Endothelial cell (in vitro differentiated cells): ENCODE results near the gene TXLNG. TPM values are rescaled to one million over a fixed set of nuclear protein-coding genes. Genes with fewer than 3 reads are reported as not detected.

ENCODE experiments used
- DNase-seq: peaks from one replicate; pipeline ENCODE4 v3.0.0; 2021; ENCODE audit warnings: low spot score
- H3K27ac Mint-ChIP-seq: one replicate; pipeline ENCODE4 v1.8.0; 2021; ENCODE audit warnings: mixed read lengths, inconsistent platforms; ENCODE audit not compliant: unreplicated experiment
- H3K27me3 Mint-ChIP-seq: one replicate; pipeline ENCODE4 v1.8.0; 2021; ENCODE audit warnings: mild to moderate bottlenecking, moderate library complexity, mixed read lengths, inconsistent platforms; ENCODE audit not compliant: unreplicated experiment
- H3K36me3 Mint-ChIP-seq: one replicate; pipeline ENCODE4 v1.8.0; 2021; ENCODE audit warnings: mild to moderate bottlenecking, low read depth, mixed read lengths, inconsistent platforms; ENCODE audit not compliant: unreplicated experiment
- H3K4me1 Mint-ChIP-seq: one replicate; pipeline ENCODE4 v1.8.0; 2021; ENCODE audit warnings: mild to moderate bottlenecking, mixed read lengths, inconsistent platforms; ENCODE audit not compliant: unreplicated experiment
- H3K4me3 Mint-ChIP-seq: one replicate; pipeline ENCODE4 v1.8.0; 2021; ENCODE audit warnings: mild to moderate bottlenecking, mixed read lengths, inconsistent platforms; ENCODE audit not compliant: unreplicated experiment
- H3K9me3 Mint-ChIP-seq: one replicate; pipeline ENCODE4 v1.8.0; 2021; ENCODE audit warnings: mixed read lengths, inconsistent platforms; ENCODE audit not compliant: unreplicated experiment
- total RNA-seq: library from RNA; stranded (reverse); fragmentation: NEBNext Ultra II Directional; extraction: Animal tissue kit (Norgen Biotek cat#: 25700); gene quantifications from one replicate; pipeline ENCODE4 v1.2.1, GENCODE V29; 2021; ENCODE audit not compliant: unreplicated experiment
- TF ChIP-seq, protein P1 (sequence below): fragments of 200-600 bp; sonication (generic); IDR thresholded peaks from one replicate; pipeline ENCODE4 v1.5.0; 2021; ENCODE audit warnings: antibody characterized with exemption; ENCODE audit not compliant: unreplicated experiment

TXLNG gene
- total RNA-seq, 1 donor from 2014 or later, result 6.6 TPM

DNA sequence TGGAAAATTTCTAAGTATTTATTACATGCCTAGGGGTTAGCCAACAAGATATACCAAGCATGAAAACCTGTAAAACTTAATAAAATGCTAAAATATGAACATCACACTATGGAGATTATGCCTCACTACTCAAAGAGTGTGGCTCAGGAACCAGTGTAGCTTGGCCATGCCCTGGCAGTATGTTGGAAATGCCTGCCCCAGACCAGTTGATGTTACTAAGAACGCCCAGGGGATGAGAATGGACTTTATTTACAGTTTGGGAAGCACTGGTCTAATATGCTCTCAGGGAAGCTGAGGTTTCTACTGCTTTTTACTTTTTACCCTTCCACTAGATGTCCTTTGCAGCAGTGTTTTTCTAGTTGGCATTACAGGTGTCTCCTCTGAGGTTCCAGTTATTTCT, 23.7 kb upstream of the TXLNG start:
- H3K27me3 Mint-ChIP-seq, result no peaks in the 10 kb centered on the region
- TF ChIP-seq, protein P1, sequence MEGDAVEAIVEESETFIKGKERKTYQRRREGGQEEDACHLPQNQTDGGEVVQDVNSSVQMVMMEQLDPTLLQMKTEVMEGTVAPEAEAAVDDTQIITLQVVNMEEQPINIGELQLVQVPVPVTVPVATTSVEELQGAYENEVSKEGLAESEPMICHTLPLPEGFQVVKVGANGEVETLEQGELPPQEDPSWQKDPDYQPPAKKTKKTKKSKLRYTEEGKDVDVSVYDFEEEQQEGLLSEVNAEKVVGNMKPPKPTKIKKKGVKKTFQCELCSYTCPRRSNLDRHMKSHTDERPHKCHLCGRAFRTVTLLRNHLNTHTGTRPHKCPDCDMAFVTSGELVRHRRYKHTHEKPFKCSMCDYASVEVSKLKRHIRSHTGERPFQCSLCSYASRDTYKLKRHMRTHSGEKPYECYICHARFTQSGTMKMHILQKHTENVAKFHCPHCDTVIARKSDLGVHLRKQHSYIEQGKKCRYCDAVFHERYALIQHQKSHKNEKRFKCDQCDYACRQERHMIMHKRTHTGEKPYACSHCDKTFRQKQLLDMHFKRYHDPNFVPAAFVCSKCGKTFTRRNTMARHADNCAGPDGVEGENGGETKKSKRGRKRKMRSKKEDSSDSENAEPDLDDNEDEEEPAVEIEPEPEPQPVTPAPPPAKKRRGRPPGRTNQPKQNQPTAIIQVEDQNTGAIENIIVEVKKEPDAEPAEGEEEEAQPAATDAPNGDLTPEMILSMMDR, result no peak
- H3K36me3 Mint-ChIP-seq, result no peaks in the 10 kb centered on the region

DNA sequence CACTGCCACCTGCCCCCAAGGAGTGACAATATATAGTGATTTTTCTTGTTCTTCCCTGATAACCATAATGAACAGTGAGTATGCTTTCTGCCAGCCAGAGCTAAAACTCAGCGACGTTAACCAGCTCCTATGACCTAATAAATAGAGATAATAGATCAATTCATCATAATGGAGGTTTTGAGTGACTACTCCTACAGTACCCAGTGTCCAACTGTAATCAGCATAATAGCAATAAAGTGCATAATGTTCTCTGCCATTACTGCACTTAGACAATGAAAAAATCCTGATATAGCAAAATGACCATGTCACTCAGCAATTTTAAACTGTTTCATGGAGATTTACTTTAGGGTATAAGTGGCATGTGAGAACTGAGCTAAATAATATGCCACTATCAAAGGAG, 20.7 kb upstream of the TXLNG start:
- Mint-ChIP-seq H3K36me3 (no peaks in the 10 kb centered on the region), H3K4me1 (no peaks in the 10 kb centered on the region), H3K27ac (no peak overlapping the region), H3K27me3 (no peaks in the 10 kb centered on the region), H3K4me3 (no peak overlapping the region), H3K9me3 (no peaks in the 10 kb centered on the region)
- no peak for DNase-seq
- TF ChIP-seq, protein P1, result no peak

More for the DNA sequence above, 23.7 kb upstream of the TXLNG start:
- no peak overlapping the region for H3K27ac Mint-ChIP-seq
- H3K9me3 Mint-ChIP-seq, result no peaks in the 10 kb centered on the region
- H3K4me3 Mint-ChIP-seq, result no peak overlapping the region
- DNase-seq, result no peak
- no peaks in the 10 kb centered on the region for H3K4me1 Mint-ChIP-seq

DNA sequence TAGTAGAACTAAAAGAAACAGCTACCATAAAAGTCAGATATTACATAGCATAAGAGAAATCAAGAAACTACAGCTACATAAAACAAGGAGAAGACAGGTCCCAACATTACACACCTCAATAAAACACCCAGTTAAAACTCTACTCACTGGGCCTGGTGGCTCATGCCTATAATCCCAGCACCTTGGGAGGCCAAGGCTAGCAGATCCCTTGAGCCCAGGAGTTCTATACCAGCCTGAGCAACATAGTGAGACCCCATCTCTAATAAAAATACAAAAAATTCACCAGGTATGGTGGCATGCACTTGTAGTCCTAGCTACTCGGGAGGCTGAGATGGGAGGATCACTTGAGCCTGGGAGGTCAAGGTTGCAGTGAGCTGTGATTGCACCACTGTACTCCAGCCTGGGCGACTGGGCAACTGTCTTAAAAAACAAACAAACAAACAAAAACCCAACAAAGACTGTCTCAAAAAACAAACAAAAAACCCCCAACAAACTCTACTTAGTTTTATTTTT, 15.2 kb upstream of the TXLNG start:
- no peaks in the 10 kb centered on the region for H3K36me3 Mint-ChIP-seq
- H3K4me1 Mint-ChIP-seq, result no peaks in the 10 kb centered on the region
- H3K9me3 Mint-ChIP-seq, result no peaks in the 10 kb centered on the region
- H3K27me3 Mint-ChIP-seq, result no peaks in the 10 kb centered on the region
- TF ChIP-seq, protein P1, result no peak
- no peak overlapping the region for H3K4me3 Mint-ChIP-seq
- H3K27ac Mint-ChIP-seq, result no peak overlapping the region
- no peak for DNase-seq

DNA sequence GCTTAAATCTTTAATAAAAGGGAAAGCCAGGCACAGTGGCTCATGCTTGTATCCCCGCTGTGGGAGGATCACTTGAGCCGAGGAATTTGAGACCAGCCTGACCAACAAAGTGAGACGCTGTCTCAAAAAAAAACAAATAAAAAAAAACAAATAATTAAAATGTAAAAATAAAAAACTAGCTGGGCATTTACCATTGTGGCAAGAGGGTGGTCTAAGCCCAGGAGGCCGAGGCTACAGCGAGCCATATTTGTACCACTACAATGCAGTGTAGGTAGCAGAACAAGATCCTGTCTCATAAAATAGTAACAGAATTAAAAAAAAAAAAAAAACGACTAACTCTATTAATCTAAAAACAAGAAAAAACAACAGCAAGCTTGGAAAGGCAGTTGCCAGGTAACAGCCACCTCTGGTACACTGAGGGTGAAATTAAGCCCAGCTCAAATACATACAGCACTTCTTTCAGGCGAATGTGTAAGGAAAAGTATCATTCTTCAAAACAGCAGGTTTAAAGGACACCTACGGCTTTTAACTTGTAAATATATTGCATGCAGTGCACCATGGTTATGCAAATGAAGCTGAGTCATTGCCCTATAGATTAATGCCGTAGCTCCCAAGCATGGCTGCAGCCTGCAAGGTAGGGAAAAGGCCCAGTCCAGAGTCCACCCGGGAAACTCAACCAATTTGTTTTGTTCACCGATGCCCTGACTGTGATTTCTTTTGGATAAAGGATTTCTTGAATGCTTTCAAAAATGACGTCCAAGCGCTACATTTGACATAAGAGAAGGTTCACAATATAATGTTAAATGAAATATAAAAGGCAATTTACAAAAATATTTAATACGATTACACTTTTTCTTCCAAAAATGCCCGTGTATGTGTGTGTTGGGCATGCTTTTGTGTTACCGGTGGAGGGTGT, 14.5 kb upstream of the TXLNG start:
- no peaks in the 10 kb centered on the region for H3K36me3 Mint-ChIP-seq
- DNase-seq, result peak; percentile 2
- H3K4me3 Mint-ChIP-seq, result no peak overlapping the region
- H3K27ac Mint-ChIP-seq, result peak overlapping the region; percentile 95
- TF ChIP-seq, protein P1, result no peak
- no peaks in the 10 kb centered on the region for H3K27me3 Mint-ChIP-seq
- no peaks in the 10 kb centered on the region for H3K9me3 Mint-ChIP-seq
- no peaks in the 10 kb centered on the region for H3K4me1 Mint-ChIP-seq

DNA sequence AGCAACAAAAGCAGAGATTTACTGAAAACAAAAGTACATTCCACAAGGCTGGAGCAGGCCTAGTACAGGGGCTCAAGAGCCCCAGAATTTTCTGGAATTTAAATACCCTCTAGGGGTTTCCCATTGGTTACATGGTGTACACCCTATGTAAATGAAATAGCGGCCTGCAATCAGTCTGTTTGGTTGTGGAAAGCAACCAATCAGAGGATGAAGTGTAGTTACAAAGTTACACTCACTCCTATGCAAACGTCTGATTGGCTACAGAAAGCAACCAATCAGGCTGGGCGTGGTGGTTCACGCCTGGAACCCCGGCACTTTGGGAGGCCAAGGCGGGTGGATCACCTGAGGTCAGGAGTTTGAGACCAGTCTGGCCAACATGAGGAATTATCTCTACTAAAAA, 13.8 kb upstream of the TXLNG start:
- Mint-ChIP-seq H3K36me3 (no peaks in the 10 kb centered on the region), H3K4me1 (no peaks in the 10 kb centered on the region), H3K4me3 (no peak overlapping the region), H3K27ac (no peak overlapping the region), H3K27me3 (no peaks in the 10 kb centered on the region), H3K9me3 (no peaks in the 10 kb centered on the region)
- no peak for DNase-seq
- TF ChIP-seq, protein P1, result no peak
